ENCODE results near the gene OR8J3. TPM values are rescaled to one million over a fixed set of nuclear protein-coding genes. Genes with fewer than 3 reads are reported as not detected.

Gene OR8J3
- total and polyA plus RNA-seq, 2 donors (not counting 1 experiment from before 2014, with no cell fraction given), result not detected

DNA sequence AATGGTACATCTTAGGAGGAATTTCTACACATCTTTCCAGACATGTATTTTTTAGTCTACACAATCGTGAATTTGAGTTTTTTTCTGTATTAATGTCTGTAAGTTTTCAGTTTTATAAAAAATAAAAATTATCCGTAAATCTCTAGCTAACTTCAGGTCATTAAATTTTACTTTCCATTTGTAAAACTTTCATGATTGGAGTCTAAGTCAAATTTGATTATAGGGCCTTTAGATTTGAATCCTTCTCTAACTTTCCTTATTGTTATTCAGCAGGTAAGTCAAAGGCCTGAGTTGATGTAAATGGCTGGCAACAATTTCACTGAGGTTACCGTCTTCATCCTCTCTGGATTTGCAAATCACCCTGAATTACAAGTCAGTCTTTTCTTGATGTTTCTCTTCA lies 47.0 kb downstream of the OR8J3 start, which contains the start of gene OR8I2:
OR8I2 (plus strand) TSS at position 301 of the 400 bp plus-strand sequence; CDS start at position 301, 0 bp downstream.
- no peak within 1 kb of the TSS for H3K27ac ChIP-seq (ENCODE audit: low read length in 2 of 2)
- H3K4me3 Mint-ChIP-seq, result no peak within 1 kb of the TSS
- DNase-seq (no peak), ATAC-seq (ENCODE audit: low read depth) (no peak)
- no peak within 1 kb of the TSS for H3K4me2 ChIP-seq (replicated peaks; ENCODE audit: low read depth, low read length, poor library complexity, severe bottlenecking)
- H3K9me3 Mint-ChIP-seq (ENCODE audit: insufficient read depth), result peaks cover 8% of the 10 kb centered on the region
- H3K4me1 Mint-ChIP-seq, result no peaks in the 10 kb centered on the region
- no peaks in the 10 kb centered on the region for H3K79me2 ChIP-seq (ENCODE audit: control insufficient read depth, insufficient read depth, low read length)
- H3K27ac Mint-ChIP-seq, result no peak within 1 kb of the TSS
- no peaks in the 10 kb centered on the region for H3K36me3 ChIP-seq (replicated peaks in 1 of 2; ENCODE audit: control extremely low read depth in 1 of 2, control insufficient read depth in 1 of 2, extremely low read depth in 1 of 2, insufficient read depth in 2 of 2, low read length in 1 of 2)
- no peak within 1 kb of the TSS for H3K4me3 ChIP-seq (ENCODE audit: control extremely low read depth in 1 of 5, extremely low read depth in 1 of 5, insufficient read depth in 1 of 5, low read depth in 2 of 5, low read length in 4 of 5)
- POLR2A ChIA-PET, result no interaction called here
- H4K20me1 ChIP-seq (ENCODE audit: control insufficient read depth, insufficient read depth, low read length, poor library complexity, severe bottlenecking), result no peaks in the 10 kb centered on the region
- no peak for TF ChIP-seq EZH2 (IDR thresholded peaks at IDR 0.05; ENCODE audit: borderline replicate concordance, insufficient read depth, low read depth, low read length, poor library complexity, severe bottlenecking)
- TF ChIP-seq, protein P1, sequence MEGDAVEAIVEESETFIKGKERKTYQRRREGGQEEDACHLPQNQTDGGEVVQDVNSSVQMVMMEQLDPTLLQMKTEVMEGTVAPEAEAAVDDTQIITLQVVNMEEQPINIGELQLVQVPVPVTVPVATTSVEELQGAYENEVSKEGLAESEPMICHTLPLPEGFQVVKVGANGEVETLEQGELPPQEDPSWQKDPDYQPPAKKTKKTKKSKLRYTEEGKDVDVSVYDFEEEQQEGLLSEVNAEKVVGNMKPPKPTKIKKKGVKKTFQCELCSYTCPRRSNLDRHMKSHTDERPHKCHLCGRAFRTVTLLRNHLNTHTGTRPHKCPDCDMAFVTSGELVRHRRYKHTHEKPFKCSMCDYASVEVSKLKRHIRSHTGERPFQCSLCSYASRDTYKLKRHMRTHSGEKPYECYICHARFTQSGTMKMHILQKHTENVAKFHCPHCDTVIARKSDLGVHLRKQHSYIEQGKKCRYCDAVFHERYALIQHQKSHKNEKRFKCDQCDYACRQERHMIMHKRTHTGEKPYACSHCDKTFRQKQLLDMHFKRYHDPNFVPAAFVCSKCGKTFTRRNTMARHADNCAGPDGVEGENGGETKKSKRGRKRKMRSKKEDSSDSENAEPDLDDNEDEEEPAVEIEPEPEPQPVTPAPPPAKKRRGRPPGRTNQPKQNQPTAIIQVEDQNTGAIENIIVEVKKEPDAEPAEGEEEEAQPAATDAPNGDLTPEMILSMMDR (IDR thresholded peaks at IDR 0.05), result no peak
- H3K9me3 ChIP-seq (ENCODE audit: control extremely low read depth in 1 of 3, control insufficient read depth in 2 of 3, insufficient read depth in 1 of 3, low read length in 2 of 3), result peaks cover 0 to 1% (median 0%) of the 10 kb centered on the region in 3 donors
- no peaks in the 10 kb centered on the region for H3K4me1 ChIP-seq (ENCODE audit: control insufficient read depth in 2 of 2, insufficient read depth in 2 of 2, low read length in 2 of 2)
- H3K27me3 ChIP-seq (replicated peaks in 1 of 4; ENCODE audit: control extremely low read depth in 1 of 4, control insufficient read depth in 3 of 4, insufficient read depth in 4 of 4, low read length in 3 of 4), result no peaks in the 10 kb centered on the region
- CTCF ChIA-PET, result no interaction called here
- no peak within 1 kb of the TSS for H3K9ac ChIP-seq (ENCODE audit: low read length)
- H3K27me3 Mint-ChIP-seq, result no peaks in the 10 kb centered on the region
- 100% methylated on average over 1 of the region's 3 CpGs for WGBS (ENCODE audit: insufficient coverage)
- no peak within 1 kb of the TSS for H2AFZ ChIP-seq (ENCODE audit: insufficient read depth, low read depth, low read length, poor library complexity, severe bottlenecking)
- intact Hi-C loops (cut with micrococcal nuclease), result no loop called here

DNA sequence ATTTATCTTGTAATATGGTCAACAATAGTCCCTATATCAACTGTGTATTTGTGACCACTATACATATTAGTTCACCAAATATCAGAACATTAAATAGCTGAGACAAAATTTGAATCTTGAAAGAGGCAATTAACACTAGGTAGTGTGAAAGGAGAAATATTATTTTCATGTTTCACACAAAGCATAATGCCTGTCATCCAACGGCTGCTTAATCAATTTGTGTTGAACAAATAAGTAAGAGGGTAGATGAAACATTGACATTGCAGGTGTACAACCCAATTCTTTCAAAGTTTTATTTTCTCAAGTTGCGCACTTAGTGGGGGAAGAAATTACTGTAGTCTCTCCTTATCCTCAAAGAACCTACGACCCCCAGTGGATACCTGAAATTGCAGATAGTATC lies 50.3 kb downstream of the OR8J3 start:
- peaks cover 8% of the 10 kb centered on the region for H3K9me3 Mint-ChIP-seq (ENCODE audit: insufficient read depth)
- no peak overlapping the region for H3K9ac ChIP-seq (ENCODE audit: low read length)
- H3K27me3 ChIP-seq (replicated peaks in 1 of 4; ENCODE audit: control extremely low read depth in 1 of 4, control insufficient read depth in 3 of 4, insufficient read depth in 4 of 4, low read length in 3 of 4), result no peaks in the 10 kb centered on the region
- no peaks in the 10 kb centered on the region for H3K79me2 ChIP-seq (ENCODE audit: control insufficient read depth, insufficient read depth, low read length)
- intact Hi-C loops (cut with micrococcal nuclease), result no loop called here
- DNase-seq, result no peak
- H4K20me1 ChIP-seq (ENCODE audit: control insufficient read depth, insufficient read depth, low read length, poor library complexity, severe bottlenecking), result no peaks in the 10 kb centered on the region
- POLR2A ChIA-PET, result no interaction called here
- H3K9me3 ChIP-seq (ENCODE audit: control extremely low read depth in 1 of 3, control insufficient read depth in 2 of 3, insufficient read depth in 1 of 3, low read length in 2 of 3), result peaks cover 0 to 1% (median 0%) of the 10 kb centered on the region in 3 donors
- no peak for TF ChIP-seq EZH2 (IDR thresholded peaks at IDR 0.05; ENCODE audit: borderline replicate concordance, insufficient read depth, low read depth, low read length, poor library complexity, severe bottlenecking)
- TF ChIP-seq, protein P1 (IDR thresholded peaks at IDR 0.05), result no peak
- no peaks in the 10 kb centered on the region for H3K27me3 Mint-ChIP-seq
- H3K4me1 ChIP-seq (ENCODE audit: control insufficient read depth in 2 of 2, insufficient read depth in 2 of 2, low read length in 2 of 2), result no peaks in the 10 kb centered on the region
- no CpG with 5 or more reads among the region's 3 CpGs for WGBS (ENCODE audit: insufficient coverage)
- no peak overlapping the region for H3K27ac Mint-ChIP-seq
- H3K27ac ChIP-seq (ENCODE audit: low read length in 2 of 2), result no peak overlapping the region
- H3K4me3 Mint-ChIP-seq, result no peak overlapping the region
- CTCF ChIA-PET, result no interaction called here
- no peak overlapping the region for H2AFZ ChIP-seq (ENCODE audit: insufficient read depth, low read depth, low read length, poor library complexity, severe bottlenecking)
- no peak overlapping the region for H3K4me3 ChIP-seq (ENCODE audit: control extremely low read depth in 1 of 5, extremely low read depth in 1 of 5, insufficient read depth in 1 of 5, low read depth in 2 of 5, low read length in 4 of 5)
- no peaks in the 10 kb centered on the region for H3K4me1 Mint-ChIP-seq
- no peak overlapping the region for H3K4me2 ChIP-seq (replicated peaks; ENCODE audit: low read depth, low read length, poor library complexity, severe bottlenecking)
- no peaks in the 10 kb centered on the region for H3K36me3 ChIP-seq (replicated peaks in 1 of 2; ENCODE audit: control extremely low read depth in 1 of 2, control insufficient read depth in 1 of 2, extremely low read depth in 1 of 2, insufficient read depth in 2 of 2, low read length in 1 of 2)
- ATAC-seq (ENCODE audit: low read depth), result no peak

Small RNA genes lying within 50 kb of the gene (small RNA-seq; reads per million reads assigned to genes)
- not detected for gene OR8I4P (ENCODE audit: insufficient read length, low read depth, low replicate concordance)

Other genes starting within 250 kb of the OR8J3 start
- gene OR5W2, start 225.6 kb downstream of the OR8J3 start, total RNA-seq, result not detected in 2 replicates
- gene OR5W2, start 225.6 kb downstream of the OR8J3 start, polyA plus RNA-seq, result not detected in 2 replicates
- gene OR5I1, start 203.8 kb downstream of the OR8J3 start, total RNA-seq, result not detected in 2 replicates
- gene OR5I1, start 203.8 kb downstream of the OR8J3 start, polyA plus RNA-seq, result not detected in 2 replicates
- gene OR10AG1, start 170.3 kb downstream of the OR8J3 start, total RNA-seq, result not detected in 2 replicates
- not detected in 2 replicates for gene OR10AG1, start 170.3 kb downstream of the OR8J3 start, polyA plus RNA-seq
- not detected in 2 replicates for gene OR5F1, start 145.6 kb downstream of the OR8J3 start, total RNA-seq
- gene OR5F1, start 145.6 kb downstream of the OR8J3 start, polyA plus RNA-seq, result not detected in 2 replicates
- not detected in 2 replicates for gene OR5AS1, start 112.5 kb downstream of the OR8J3 start, total RNA-seq
- not detected in 2 replicates for gene OR5AS1, start 112.5 kb downstream of the OR8J3 start, polyA plus RNA-seq
- not detected in 2 replicates for gene OR8I2, start 46.9 kb downstream of the OR8J3 start, total RNA-seq
- not detected in 2 replicates for gene OR8I2, start 46.9 kb downstream of the OR8J3 start, polyA plus RNA-seq
- not detected in 2 replicates for gene OR8H2, start 36.5 kb downstream of the OR8J3 start, total RNA-seq
- not detected in 2 replicates for gene OR8H2, start 36.5 kb downstream of the OR8J3 start, polyA plus RNA-seq
- not detected in 2 replicates for gene OR8H3, start 17.8 kb downstream of the OR8J3 start, total RNA-seq
- gene OR8H3, start 17.8 kb downstream of the OR8J3 start, polyA plus RNA-seq, result not detected in 2 replicates
- not detected in 2 replicates for gene OR8K5, start 20.1 kb upstream of the OR8J3 start, total RNA-seq
- not detected in 2 replicates for gene OR8K5, start 20.1 kb upstream of the OR8J3 start, polyA plus RNA-seq
- not detected in 2 replicates for gene OR5J2, start 36.4 kb upstream of the OR8J3 start, total RNA-seq
- gene OR5J2, start 36.4 kb upstream of the OR8J3 start, polyA plus RNA-seq, result not detected in 2 replicates
- gene OR5T2, start 94.1 kb upstream of the OR8J3 start, total RNA-seq, result not detected in 2 replicates
- gene OR5T2, start 94.1 kb upstream of the OR8J3 start, polyA plus RNA-seq, result not detected in 2 replicates
- gene OR5T3, start 112.1 kb upstream of the OR8J3 start, total RNA-seq, result not detected in 2 replicates
- not detected in 2 replicates for gene OR5T3, start 112.1 kb upstream of the OR8J3 start, polyA plus RNA-seq
- gene OR5T1, start 134.0 kb upstream of the OR8J3 start, total RNA-seq, result not detected in 2 replicates
- not detected in 2 replicates for gene OR5T1, start 134.0 kb upstream of the OR8J3 start, polyA plus RNA-seq
- not detected in 2 replicates for gene OR8H1, start 152.1 kb upstream of the OR8J3 start, total RNA-seq
- not detected in 2 replicates for gene OR8H1, start 152.1 kb upstream of the OR8J3 start, polyA plus RNA-seq
- not detected in 2 replicates for gene OR8K3, start 174.9 kb upstream of the OR8J3 start, total RNA-seq
- gene OR8K3, start 174.9 kb upstream of the OR8J3 start, polyA plus RNA-seq, result not detected in 2 replicates
- not detected in 2 replicates for gene OR8K1, start 205.8 kb upstream of the OR8J3 start, total RNA-seq
- gene OR8K1, start 205.8 kb upstream of the OR8J3 start, polyA plus RNA-seq, result not detected in 2 replicates
- gene OR8J1, start 214.1 kb upstream of the OR8J3 start, total RNA-seq, result not detected in 2 replicates
- not detected in 2 replicates for gene OR8J1, start 214.1 kb upstream of the OR8J3 start, polyA plus RNA-seq
- gene OR8U1, start 235.4 kb upstream of the OR8J3 start, total RNA-seq, result not detected in 2 replicates
- not detected in 2 replicates for gene OR8U1, start 235.4 kb upstream of the OR8J3 start, polyA plus RNA-seq